ENCODE results near the gene SCRN3. TPM values are rescaled to one million over a fixed set of nuclear protein-coding genes. Genes with fewer than 3 reads are reported as not detected.

The SCRN3 gene
- polyA plus RNA-seq, 2 of the 4 experiments (the other 2 are of a cell fraction), result 24.4 to 28.5 TPM

- Histone ChIP-seq H3K4me3 (no peak overlapping the region), H3K9me3 (no peaks in the 10 kb centered on the region), H3K4me2 (no peak overlapping the region), H3K4me1 (no peaks in the 10 kb centered on the region), H3K27ac (no peak overlapping the region)
- 72% methylated on average over 3 of the region's 3 CpGs for WGBS (ENCODE audit: missing lambda C conversion rate)
- ChIA-PET CTCF (interaction anchor here (1.1 to 2.8 kb wide), 3 partner anchors 11 to 28 kb away, joined by 3 to 22 read pairs (median 5); no protein-coding TSS in a partner anchor), POLR2A (no interaction called here)
- ATAC-seq (no peak), DNase-seq (ENCODE audit: low read depth in 1 of 2, low spot score in 1 of 2) (no peak), FAIRE-seq (no peak)
- TF ChIP-seq NR3C1 (IDR thresholded peaks at IDR 0.05), result no peak
- no peak for TF ChIP-seq SREBF2 (IDR thresholded peaks at IDR 0.05)
- TF ChIP-seq KDM5A (IDR thresholded peaks at IDR 0.05), result no peak
- TF ChIP-seq RCOR1 (IDR thresholded peaks at IDR 0.05; ENCODE audit: low read depth, low read length), result no peak
- TF ChIP-seq SMC3 (IDR thresholded peaks at IDR 0.05), result no peak
- no peak for TF ChIP-seq ATOH8 (CRISPR knock-in tag; IDR thresholded peaks at IDR 0.05; ENCODE audit: low read depth)
- TF ChIP-seq REST (IDR thresholded peaks at IDR 0.05), result no peak
- TF ChIP-seq HOXB5 (CRISPR knock-in tag; IDR thresholded peaks at IDR 0.05), result no peak
- no peak for TF ChIP-seq NPAS2 (CRISPR knock-in tag; IDR thresholded peaks at IDR 0.05; ENCODE audit: borderline replicate concordance)
- TF ChIP-seq RFX5 (IDR thresholded peaks at IDR 0.05), result no peak
Observed at GRCh38 chr2:174473796-174474195, 78.3 kb downstream of the SCRN3 start.

GRCh38 chr2:174477759-174478158 is 82.2 kb downstream of the SCRN3 start:
- Histone ChIP-seq H3K4me2 (no peak overlapping the region), H3K27ac (no peak overlapping the region), H3K9me3 (no peaks in the 10 kb centered on the region), H3K4me3 (no peak overlapping the region), H3K4me1 (no peaks in the 10 kb centered on the region)
- WGBS (ENCODE audit: missing lambda C conversion rate), result 68% methylated on average over 1 of the region's 1 CpG
- CTCF ChIA-PET, result interaction anchor here (1.0 to 1.7 kb wide), 2 partner anchors 9 to 15 kb away, joined by 3 to 8 read pairs; partner anchors contain the start of gene GPR155
- ATAC-seq (no peak), FAIRE-seq (no peak), DNase-seq (ENCODE audit: low read depth in 1 of 2, low spot score in 1 of 2) (no peak)
- TF ChIP-seq CEBPB (IDR thresholded peaks at IDR 0.05) (no peak), BCL3 (IDR thresholded peaks at IDR 0.05) (no peak), EHMT2 (IDR thresholded peaks at IDR 0.05; ENCODE audit: low read depth) (no peak), HDAC2 (IDR thresholded peaks at IDR 0.05) (no peak), REST (IDR thresholded peaks at IDR 0.05) (no peak), SREBF2 (IDR thresholded peaks at IDR 0.05) (no peak), EHF (CRISPR knock-in tag; IDR thresholded peaks at IDR 0.05) (no peak), RARB (CRISPR knock-in tag; IDR thresholded peaks at IDR 0.05) (no peak), NPAS2 (CRISPR knock-in tag; IDR thresholded peaks at IDR 0.05; ENCODE audit: borderline replicate concordance) (no peak), NFE2L2 (conservative IDR thresholded peaks at IDR 0.05; ENCODE audit: low read length) (no peak)
- POLR2A ChIA-PET, result no interaction called here

Other genes with a start within 250 kb of the SCRN3 start
- 145 and 226 TPM in 2 replicates for gene OLA1, start 147.2 kb upstream of the SCRN3 start, polyA plus RNA-seq (2011; rRNA removed)
- 118 to 132 TPM (median 127 TPM) in 3 replicates for gene OLA1, start 147.2 kb upstream of the SCRN3 start, polyA plus RNA-seq (2017; fragmentation: RNase III; extraction: RNeasy Plus Mini Kit Qiagen cat#74134 plus additional on column Dnase treatment)
- 2.5 and 3.8 TPM in 2 replicates for gene SP9, start 60.8 kb upstream of the SCRN3 start, polyA plus RNA-seq (2011; rRNA removed)
- 2.5 to 3.3 TPM (median 3.2 TPM) in 3 replicates for gene SP9, start 60.8 kb upstream of the SCRN3 start, polyA plus RNA-seq (2017; fragmentation: RNase III; extraction: RNeasy Plus Mini Kit Qiagen cat#74134 plus additional on column Dnase treatment)
- gene GPR155, start 91.3 kb downstream of the SCRN3 start, polyA plus RNA-seq (2011; rRNA removed), result 1.5 and 1.7 TPM in 2 replicates
- 0.49 to 0.86 TPM (median 0.63 TPM) in 3 replicates for gene GPR155, start 91.3 kb downstream of the SCRN3 start, polyA plus RNA-seq (2017; fragmentation: RNase III; extraction: RNeasy Plus Mini Kit Qiagen cat#74134 plus additional on column Dnase treatment)
- gene WIPF1, start 202.1 kb downstream of the SCRN3 start, polyA plus RNA-seq (2011; rRNA removed), result 18.4 and 20.1 TPM in 2 replicates
- 13.2 to 16.4 TPM (median 16.0 TPM) in 3 replicates for gene WIPF1, start 202.1 kb downstream of the SCRN3 start, polyA plus RNA-seq (2017; fragmentation: RNase III; extraction: RNeasy Plus Mini Kit Qiagen cat#74134 plus additional on column Dnase treatment)

All from A549 (cell line).